Measurements from ENCODE around the gene CKLF. TPM values are rescaled to one million over a fixed set of nuclear protein-coding genes. Genes with fewer than 3 reads are reported as not detected.

CKLF gene
- total RNA-seq, 2 donors from 2014 or later: 22.5 to 40.7 TPM

DNA sequence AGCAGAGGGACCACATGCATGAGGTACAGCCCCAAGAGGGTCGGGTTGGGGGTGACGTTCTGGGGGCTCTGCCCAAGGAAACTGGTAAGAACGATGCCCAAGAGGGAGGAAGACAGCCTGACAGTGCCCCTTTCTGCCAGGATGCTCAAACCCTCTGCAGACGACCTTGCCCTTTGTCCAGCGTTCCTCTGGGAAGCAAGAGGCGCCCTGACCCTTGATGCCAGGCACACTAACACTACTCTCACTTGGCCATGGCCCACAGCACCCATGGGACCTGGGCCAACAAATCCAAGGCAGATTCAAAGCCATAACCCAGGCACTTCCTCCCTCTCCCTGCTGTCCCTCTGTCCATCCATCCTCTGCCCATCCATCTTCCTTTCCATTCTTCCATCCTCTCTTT, 22.9 kb upstream of the CKLF start:
- H3K27ac Mint-ChIP-seq: no peak overlapping the region
- no peaks in the 10 kb centered on the region for H3K4me1 ChIP-seq (ENCODE audit: control insufficient read depth, insufficient read depth, low read length)
- H3K9me3 Mint-ChIP-seq: no peaks in the 10 kb centered on the region
- TF ChIP-seq, protein P1, sequence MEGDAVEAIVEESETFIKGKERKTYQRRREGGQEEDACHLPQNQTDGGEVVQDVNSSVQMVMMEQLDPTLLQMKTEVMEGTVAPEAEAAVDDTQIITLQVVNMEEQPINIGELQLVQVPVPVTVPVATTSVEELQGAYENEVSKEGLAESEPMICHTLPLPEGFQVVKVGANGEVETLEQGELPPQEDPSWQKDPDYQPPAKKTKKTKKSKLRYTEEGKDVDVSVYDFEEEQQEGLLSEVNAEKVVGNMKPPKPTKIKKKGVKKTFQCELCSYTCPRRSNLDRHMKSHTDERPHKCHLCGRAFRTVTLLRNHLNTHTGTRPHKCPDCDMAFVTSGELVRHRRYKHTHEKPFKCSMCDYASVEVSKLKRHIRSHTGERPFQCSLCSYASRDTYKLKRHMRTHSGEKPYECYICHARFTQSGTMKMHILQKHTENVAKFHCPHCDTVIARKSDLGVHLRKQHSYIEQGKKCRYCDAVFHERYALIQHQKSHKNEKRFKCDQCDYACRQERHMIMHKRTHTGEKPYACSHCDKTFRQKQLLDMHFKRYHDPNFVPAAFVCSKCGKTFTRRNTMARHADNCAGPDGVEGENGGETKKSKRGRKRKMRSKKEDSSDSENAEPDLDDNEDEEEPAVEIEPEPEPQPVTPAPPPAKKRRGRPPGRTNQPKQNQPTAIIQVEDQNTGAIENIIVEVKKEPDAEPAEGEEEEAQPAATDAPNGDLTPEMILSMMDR (conservative IDR thresholded peaks at IDR 0.05): no peak
- H3K27ac ChIP-seq (ENCODE audit: low read depth, low read length): no peak overlapping the region
- no peaks in the 10 kb centered on the region for H3K27me3 ChIP-seq (ENCODE audit: control insufficient read depth, insufficient read depth, low read length, poor library complexity, severe bottlenecking)
- H3K27me3 Mint-ChIP-seq (ENCODE audit: insufficient read depth): no peaks in the 10 kb centered on the region
- H3K36me3 Mint-ChIP-seq (ENCODE audit: low read depth): peaks cover 35% of the 10 kb centered on the region
- no peaks in the 10 kb centered on the region for H3K36me3 ChIP-seq (ENCODE audit: control insufficient read depth, insufficient read depth, low read length)
- H3K4me3 ChIP-seq (ENCODE audit: low read length): no peak overlapping the region
- H3K9me3 ChIP-seq (ENCODE audit: control insufficient read depth, low read length): no peaks in the 10 kb centered on the region
- no peak for DNase-seq
- no peak overlapping the region for H3K9ac ChIP-seq (ENCODE audit: extremely low read depth, low read length, poor library complexity, severe bottlenecking)
- WGBS, 2 experiments (ENCODE audit: insufficient coverage in 1 of 2, insufficient read length in 1 of 2): 85 to 93% methylated on average over 4 to 6 of the region's 6 CpGs
- no peak overlapping the region for H3K4me3 Mint-ChIP-seq
- H3K4me1 Mint-ChIP-seq: peaks cover 8% of the 10 kb centered on the region

DNA sequence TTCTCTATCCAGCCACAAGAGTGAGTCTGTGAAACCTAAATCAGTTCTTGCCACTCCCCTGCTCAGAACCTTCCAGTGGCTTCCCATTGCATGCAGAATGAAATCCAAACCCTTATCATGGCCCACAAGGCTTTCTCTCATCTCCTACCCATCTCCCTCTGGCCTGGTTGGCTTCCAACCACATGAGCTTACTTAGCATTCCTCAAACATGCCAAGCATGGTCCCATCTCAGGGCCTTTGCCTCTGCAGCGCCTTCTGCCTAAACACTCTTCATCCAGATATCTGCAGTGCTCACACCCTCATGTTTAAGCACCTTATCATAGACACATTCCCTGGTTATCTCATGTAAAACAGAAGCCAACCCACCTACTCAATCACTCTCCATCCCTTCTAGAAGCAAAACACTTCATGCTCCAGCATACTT, 18.0 kb upstream of the CKLF start:
- Mint-ChIP-seq H3K4me1 (peaks cover 6% of the 10 kb centered on the region), H3K36me3 (ENCODE audit: low read depth) (peaks cover 20% of the 10 kb centered on the region), H3K27ac (peak overlapping the region; percentile 14), H3K4me3 (no peak overlapping the region), H3K9me3 (no peaks in the 10 kb centered on the region), H3K27me3 (ENCODE audit: insufficient read depth) (no peaks in the 10 kb centered on the region)
- no peaks in the 10 kb centered on the region for H3K36me3 ChIP-seq (ENCODE audit: control insufficient read depth, insufficient read depth, low read length)
- H3K4me1 ChIP-seq (ENCODE audit: control insufficient read depth, insufficient read depth, low read length): no peaks in the 10 kb centered on the region
- no peak overlapping the region for H3K9ac ChIP-seq (ENCODE audit: extremely low read depth, low read length, poor library complexity, severe bottlenecking)
- no peaks in the 10 kb centered on the region for H3K9me3 ChIP-seq (ENCODE audit: control insufficient read depth, low read length)
- H3K4me3 ChIP-seq (ENCODE audit: low read length): no peak overlapping the region
- peak; percentile 50 for DNase-seq
- TF ChIP-seq, protein P1 (conservative IDR thresholded peaks at IDR 0.05): no peak
- no peaks in the 10 kb centered on the region for H3K27me3 ChIP-seq (ENCODE audit: control insufficient read depth, insufficient read depth, low read length, poor library complexity, severe bottlenecking)
- no peak overlapping the region for H3K27ac ChIP-seq (ENCODE audit: low read depth, low read length)
- WGBS, 2 experiments (ENCODE audit: insufficient coverage in 1 of 2, insufficient read length in 1 of 2): 90 to 100% methylated on average over 1 of the region's 1 CpG

DNA sequence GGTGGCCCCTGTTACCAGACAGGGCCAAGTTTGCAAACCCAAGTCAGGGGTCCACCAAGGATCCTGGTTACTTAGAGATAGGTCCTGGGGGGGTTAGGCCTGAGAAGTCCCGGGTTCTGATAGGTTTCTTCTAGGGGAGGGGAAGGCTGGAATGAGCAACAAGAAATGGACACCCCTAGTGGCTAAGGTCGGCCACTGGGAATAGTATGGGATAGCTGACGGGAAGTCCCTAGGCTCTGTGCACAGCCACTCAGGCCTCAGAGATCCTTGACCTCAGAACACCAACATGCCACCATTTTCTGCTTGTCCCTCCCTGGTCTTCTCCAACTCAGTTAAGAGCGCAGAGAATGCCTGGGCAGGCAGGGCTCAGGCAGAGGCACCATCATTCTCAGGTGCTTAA, 15.9 kb upstream of the CKLF start:
- no peak overlapping the region for H3K4me3 ChIP-seq (ENCODE audit: low read length)
- no peak overlapping the region for H3K9ac ChIP-seq (ENCODE audit: extremely low read depth, low read length, poor library complexity, severe bottlenecking)
- Mint-ChIP-seq H3K9me3 (no peaks in the 10 kb centered on the region), H3K4me3 (no peak overlapping the region), H3K27ac (no peak overlapping the region), H3K36me3 (ENCODE audit: low read depth) (peaks cover 11% of the 10 kb centered on the region), H3K4me1 (peaks cover 6% of the 10 kb centered on the region), H3K27me3 (ENCODE audit: insufficient read depth) (no peaks in the 10 kb centered on the region)
- no peak overlapping the region for H3K27ac ChIP-seq (ENCODE audit: low read depth, low read length)
- peak; percentile 55 for DNase-seq
- no peaks in the 10 kb centered on the region for H3K9me3 ChIP-seq (ENCODE audit: control insufficient read depth, low read length)
- H3K27me3 ChIP-seq (ENCODE audit: control insufficient read depth, insufficient read depth, low read length, poor library complexity, severe bottlenecking): no peaks in the 10 kb centered on the region
- no peaks in the 10 kb centered on the region for H3K36me3 ChIP-seq (ENCODE audit: control insufficient read depth, insufficient read depth, low read length)
- H3K4me1 ChIP-seq (ENCODE audit: control insufficient read depth, insufficient read depth, low read length): no peaks in the 10 kb centered on the region
- TF ChIP-seq, protein P1 (conservative IDR thresholded peaks at IDR 0.05): peak; percentile 55
- whole genome bisulfite sequencing, 2 experiments (ENCODE audit: insufficient coverage in 1 of 2, insufficient read length in 1 of 2): 88% methylated on average over 4 of the region's 4 CpGs; no CpG with 5 or more reads in 1 of the 2 experiments

All from endodermal cell (in vitro differentiated cells).